ENCODE results near the gene ANKRD44.
A peak's percentile ranks its signal among the peaks of the same experiment; 100 is the strongest.

The ANKRD44 gene

DNA sequence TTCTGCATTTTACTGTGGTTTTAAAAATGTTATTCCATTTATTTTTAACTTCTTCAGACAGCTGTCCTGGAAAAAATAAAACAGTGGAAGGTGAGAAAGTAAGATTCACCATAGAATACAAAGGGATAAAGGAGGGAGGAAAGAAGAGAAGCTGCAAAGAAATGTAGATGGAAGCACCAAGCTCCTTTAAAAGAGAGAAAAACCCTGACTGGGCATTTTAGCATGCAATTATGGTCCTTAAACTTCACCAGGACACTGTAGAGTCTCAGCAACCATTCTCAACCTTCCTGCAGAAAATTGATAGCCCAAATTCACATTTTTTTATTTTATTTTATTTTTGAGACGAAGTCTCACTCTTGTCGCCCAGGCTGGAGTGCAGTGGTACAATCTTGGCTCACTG, 11.6 kb upstream of the ANKRD44 start:
- DNase-seq (ENCODE audit: low spot score): no peak

DNA sequence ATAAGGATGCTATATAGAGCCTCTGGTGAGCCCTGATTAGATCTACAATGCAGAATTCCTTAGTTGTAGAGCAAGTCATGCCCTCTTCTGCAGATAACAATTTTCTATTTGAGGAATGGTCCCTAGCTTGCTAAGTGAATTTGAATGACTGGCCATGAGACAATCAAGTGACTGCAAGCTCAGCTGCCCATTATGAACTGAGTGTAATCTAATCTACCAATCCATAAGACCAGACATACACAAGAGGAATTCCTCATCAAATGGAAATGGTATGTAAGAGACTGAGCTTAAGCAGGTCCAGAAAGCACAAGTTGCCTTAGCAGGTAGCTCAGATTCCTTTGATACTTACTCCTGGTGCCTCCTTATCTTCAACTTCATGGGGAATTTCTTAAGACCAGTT, 4.8 kb upstream of the ANKRD44 start:
- no peak for DNase-seq (ENCODE audit: low spot score)

DNA sequence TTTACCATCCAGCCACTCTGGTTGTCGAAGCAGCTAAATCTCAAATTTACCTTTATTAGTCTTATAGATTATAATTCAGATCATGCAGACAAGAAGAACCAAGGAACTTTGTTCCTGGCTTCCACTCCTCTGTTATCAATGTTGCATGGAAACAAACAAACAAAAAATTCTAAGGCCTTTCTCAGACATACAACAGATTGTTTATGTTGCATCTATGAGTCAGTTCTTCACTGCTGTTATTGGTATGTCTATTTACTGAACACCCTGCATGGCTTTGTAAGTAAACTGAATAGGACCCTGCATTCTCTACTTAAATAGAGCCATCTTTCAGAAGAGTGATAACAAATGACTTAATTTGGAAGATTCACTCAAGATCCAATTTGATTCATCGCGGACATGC, 1.6 kb upstream of the ANKRD44 start:
- no peak for DNase-seq (ENCODE audit: low spot score)

DNA sequence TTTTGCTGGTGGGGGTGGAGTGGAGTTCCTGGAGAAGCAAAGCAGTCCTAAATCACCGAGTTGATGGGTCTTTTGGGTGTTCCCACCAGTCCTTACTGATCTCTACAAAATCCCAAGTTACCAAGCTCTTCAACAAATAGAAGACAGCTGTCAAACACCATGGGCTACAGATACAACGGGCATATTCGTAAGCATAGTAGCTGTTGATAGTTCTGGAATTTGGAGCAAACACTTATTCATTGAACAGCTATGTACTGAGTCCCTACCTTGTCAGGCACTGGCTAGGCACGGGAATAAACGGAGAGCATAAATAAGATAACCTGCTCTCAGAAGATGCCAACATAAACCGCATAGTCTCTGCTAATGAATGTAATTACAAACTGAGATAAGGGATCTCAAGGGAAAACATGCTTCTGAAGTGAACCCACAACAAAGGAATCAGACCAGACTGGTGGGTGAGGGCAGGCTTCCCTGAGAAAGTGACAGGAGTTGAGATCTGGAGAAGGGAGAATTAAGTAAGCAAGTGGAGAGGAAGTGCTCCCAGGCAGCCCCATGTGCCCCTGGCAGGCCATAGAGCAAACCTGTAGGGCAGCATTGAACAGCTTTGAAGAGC, 947 bp upstream of the ANKRD44 start:
- DNase-seq (ENCODE audit: low spot score): no peak

GRCh38 chr2:197310987-197311420, 424 bp upstream of the ANKRD44 start:
- no peak for DNase-seq (ENCODE audit: low spot score)

DNA sequence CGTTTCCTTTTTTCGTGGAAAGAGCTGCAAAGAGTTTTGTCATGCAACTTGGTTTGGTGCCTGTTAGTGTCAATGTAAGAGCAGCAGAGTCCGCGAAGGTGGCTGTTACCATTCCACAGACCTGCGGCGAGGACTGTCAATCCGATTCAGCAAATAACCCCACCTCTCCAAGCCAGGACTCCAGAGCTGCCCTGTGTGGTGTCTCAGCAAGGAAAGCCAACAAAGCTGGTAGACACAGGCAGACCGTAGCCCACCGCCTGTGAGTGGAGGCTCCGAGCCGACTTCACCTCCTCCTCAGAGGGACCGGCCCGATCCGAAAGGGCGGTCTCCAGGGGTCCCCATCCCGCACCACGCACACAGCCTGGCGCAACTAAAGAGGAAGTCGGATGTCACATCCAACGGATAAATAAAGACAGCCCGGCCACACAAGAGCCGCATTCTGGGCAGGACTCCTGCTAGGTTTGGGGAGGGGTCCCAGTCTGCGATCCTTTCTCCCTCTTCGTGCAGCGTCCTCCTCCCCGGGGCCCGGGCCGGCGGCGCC, 819 bp downstream of the ANKRD44 start:
- DNase-seq (ENCODE audit: low spot score): peak; percentile 78

- DNase-seq (ENCODE audit: low spot score): no peak
Measured at GRCh38 chr2:197308996-197309690, 1.4 kb downstream of the ANKRD44 start.

DNA sequence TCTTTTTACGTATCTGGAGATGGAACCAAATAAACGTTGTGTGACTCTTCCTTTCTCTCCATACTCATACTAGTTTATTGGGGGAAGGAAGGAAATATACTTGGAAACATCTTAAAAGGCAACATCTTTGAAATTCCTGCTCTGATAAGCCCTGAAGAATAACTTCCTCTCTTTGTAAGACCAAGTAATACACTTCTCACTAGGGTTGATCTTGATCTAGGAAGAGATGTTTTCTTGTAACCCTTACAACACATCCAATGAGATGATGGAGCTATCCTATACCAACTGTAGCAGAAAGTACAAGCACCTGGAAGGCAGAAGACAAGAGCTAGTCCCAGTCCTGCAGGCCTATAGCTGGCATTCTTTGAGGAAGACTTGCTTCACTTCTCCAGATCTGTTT, 2.0 kb downstream of the ANKRD44 start:
- DNase-seq (ENCODE audit: low spot score): no peak

- peak; percentile 84 for DNase-seq (ENCODE audit: low spot score)
Measured at GRCh38 chr2:197307933-197308521, 2.6 kb downstream of the ANKRD44 start.

DNA sequence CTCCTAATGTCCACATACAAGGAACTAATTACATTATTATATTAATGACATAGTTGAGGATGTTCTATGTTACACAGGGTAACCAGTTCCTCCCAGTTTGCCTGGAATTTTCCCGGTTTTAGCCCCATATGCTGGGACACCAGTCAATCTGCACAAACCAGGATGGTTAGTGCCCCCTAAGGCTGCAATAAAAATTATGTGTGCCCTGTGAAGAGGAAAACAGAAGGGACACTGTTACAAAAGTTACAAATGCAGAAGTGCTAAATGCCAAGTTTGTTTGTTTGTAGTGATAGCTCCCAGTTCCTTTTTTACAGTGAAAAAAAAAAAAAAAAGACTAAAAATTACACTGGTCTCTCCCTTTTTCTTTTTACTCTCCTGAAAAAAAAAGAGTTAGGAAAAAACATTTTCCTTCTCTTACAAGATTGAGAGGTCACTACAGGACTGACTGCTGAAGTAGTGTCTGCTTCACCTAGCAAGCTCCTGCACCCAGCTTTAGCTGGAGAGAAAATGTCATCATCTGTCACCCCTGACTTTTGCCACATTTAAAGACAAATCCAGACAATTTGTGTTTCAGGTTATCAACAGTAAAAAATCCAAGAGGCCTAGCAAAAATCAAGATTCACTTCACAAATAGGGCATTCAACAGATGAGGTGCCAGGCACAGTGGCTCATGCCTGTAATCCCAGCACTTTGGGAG, 3.2 kb downstream of the ANKRD44 start:
- no peak for DNase-seq (ENCODE audit: low spot score)

DNA sequence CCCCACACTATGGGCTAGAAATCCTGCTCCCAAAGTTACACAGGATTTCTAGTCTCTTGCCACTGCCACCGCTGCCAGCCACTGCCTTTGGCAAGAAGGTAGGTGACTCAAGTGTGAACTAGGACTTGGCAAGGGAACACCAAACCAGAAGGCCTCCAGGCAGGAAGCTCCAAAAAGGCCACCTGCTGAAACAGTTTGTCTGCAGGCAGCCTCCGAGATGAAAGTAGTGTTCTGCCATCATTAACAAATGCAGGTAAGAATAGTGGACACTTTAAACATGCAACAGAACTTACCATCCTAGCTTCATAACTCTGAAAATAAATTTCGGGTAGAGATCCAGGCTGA, 3.9 kb downstream of the ANKRD44 start:
- peak; percentile 47 for DNase-seq (ENCODE audit: low spot score)

GRCh38 chr2:197306024-197306695, 4.4 kb downstream of the ANKRD44 start:
- no peak for DNase-seq (ENCODE audit: low spot score)

DNA sequence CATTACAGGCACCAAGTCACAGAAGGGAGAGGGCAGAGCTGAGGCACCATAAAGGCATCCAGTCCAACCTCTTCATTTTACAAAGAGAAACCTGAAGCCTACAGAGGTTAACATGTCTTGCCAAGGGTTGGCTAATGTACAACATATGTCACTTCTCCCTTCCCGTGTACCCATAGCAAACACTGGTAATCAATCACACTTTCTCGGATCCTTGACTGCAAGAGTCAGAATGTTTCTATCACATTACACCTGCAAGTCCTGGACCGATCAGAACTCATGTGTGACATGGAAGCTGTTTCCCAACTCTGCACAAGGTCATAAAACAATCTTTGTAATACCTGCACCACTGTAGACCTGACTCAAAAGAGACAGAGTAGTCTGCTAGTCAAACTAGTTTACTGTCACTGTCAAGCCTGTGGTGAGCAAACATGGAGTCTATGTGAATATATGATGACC, 6.0 kb downstream of the ANKRD44 start:
- DNase-seq (ENCODE audit: low spot score): no peak

GRCh38 chr2:197300139-197300538, 10.4 kb downstream of the ANKRD44 start:
- DNase-seq (ENCODE audit: low spot score): no peak

GRCh38 chr2:197298609-197299008, 12.0 kb downstream of the ANKRD44 start:
- no peak for DNase-seq (ENCODE audit: low spot score)

- DNase-seq (ENCODE audit: low spot score): no peak
Measured at GRCh38 chr2:197297772-197298318, 12.7 kb downstream of the ANKRD44 start.

DNA sequence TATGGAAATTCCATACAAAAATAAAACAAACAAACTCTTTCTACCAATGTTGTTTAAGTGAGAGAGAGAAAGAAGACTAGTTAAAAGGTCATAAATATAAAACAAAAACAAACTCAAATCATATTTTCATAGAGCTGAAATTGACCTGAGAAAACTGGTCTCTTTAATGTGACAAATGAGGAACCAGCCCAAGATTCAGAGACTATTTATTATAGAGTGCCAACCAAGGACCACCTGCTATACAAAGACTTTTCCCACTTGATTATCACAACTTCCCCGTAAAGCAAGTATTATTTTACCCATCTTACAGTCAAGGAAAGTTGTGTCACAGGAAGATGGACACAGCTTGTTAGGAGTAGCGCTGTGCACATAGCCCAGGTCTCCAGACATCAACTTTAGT, 13.3 kb downstream of the ANKRD44 start:
- DNase-seq (ENCODE audit: low spot score): no peak

DNA sequence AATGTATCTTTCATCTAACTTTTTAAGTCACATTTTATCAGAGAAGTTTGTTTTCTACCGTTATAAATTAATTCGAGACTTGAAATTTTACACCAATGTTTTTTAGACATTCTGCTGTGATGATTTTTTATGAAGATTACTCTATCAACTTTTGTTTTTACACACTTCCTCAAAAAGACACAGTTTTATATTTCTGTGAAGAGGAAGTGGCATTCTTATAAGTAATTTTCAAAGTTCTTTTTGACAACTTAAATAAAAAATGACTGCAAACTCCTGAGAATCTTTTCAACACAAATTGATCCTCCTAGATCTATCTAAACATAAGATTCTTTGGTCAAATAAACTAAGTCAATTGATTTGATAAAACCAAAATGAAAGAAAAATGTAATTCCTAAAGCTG, 13.7 kb downstream of the ANKRD44 start:
- DNase-seq (ENCODE audit: low spot score): no peak

DNA sequence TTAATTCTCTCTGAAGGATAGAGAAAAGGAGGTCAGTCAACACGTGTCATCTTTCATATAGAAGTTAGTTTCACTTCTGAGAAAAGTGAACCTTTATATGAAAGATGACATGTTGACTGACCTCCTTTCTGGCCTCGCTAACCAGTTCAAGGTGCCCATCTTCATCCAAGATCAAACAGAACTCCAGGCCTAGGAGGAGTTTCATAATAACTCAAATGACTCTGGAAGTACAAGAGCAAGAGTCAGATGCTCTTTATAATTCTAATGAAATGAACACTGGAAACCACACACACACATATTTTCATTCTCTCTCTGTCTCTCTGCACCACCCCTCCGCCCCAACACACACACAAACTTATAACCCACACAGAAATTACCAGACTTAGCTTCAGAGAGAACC, 16.3 kb downstream of the ANKRD44 start:
- peak; percentile 51 for DNase-seq (ENCODE audit: low spot score)

DNA sequence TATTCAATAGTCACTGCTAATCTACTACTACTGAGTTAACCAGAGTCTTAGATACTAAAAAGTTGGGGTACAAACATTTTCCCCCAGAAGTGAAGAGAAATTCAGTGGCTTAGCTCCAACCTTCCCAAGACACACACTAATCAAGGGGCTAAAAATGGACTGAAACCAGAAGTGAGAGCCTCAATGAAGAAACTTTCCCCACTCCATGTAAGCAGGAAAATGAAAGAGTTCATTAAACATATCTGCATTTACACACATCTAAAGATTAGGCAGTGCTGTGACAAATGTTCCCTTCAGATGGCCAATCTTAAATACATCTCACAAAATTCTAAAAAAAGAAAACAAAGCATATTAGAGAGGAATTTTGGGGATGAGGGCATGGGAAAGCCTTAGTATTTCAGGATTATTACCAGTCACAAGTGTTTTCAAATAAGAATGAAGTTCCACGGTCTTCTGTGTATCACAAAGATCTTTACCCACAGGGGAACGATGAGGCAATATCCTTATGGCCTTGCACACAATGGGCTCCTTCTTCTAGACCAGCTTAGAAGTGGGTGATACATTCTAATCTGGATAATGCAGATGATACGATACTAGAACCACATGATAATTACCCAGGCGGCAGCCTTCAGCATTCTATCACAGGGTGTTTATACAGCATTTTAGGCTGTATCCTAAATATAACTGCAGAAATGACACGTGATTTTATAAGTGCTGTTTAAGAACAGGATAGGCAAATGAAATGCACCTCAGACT, 17.1 kb downstream of the ANKRD44 start:
- DNase-seq (ENCODE audit: low spot score): peak; percentile 51

GRCh38 chr2:197292619-197293018, 18.0 kb downstream of the ANKRD44 start:
- no peak for DNase-seq (ENCODE audit: low spot score)
